C4-2B (cell line): ENCODE data around the gene SASH1.

ENCODE experiments used
- H3K27ac ChIP-seq: fragments of 450-650 bp; 2 replicates; pipeline ENCODE4 v1.5.1; 2017
- ZFX ChIP-seq: fragments of 450-650 bp; IDR thresholded peaks from 2 replicates; pipeline ENCODE4 v1.6.1; 2017
- TF ChIP-seq, protein P1 (sequence below): fragments of 450-650 bp; conservative IDR thresholded peaks from 2 replicates; pipeline ENCODE4 v1.5.1; 2017; ENCODE audit warnings: mild to moderate bottlenecking

Gene SASH1

GRCh38 chr6:148407372-148407771 lies 64.7 kb downstream of the SASH1 start:
- no peak for TF ChIP-seq ZFX
- TF ChIP-seq, protein P1, sequence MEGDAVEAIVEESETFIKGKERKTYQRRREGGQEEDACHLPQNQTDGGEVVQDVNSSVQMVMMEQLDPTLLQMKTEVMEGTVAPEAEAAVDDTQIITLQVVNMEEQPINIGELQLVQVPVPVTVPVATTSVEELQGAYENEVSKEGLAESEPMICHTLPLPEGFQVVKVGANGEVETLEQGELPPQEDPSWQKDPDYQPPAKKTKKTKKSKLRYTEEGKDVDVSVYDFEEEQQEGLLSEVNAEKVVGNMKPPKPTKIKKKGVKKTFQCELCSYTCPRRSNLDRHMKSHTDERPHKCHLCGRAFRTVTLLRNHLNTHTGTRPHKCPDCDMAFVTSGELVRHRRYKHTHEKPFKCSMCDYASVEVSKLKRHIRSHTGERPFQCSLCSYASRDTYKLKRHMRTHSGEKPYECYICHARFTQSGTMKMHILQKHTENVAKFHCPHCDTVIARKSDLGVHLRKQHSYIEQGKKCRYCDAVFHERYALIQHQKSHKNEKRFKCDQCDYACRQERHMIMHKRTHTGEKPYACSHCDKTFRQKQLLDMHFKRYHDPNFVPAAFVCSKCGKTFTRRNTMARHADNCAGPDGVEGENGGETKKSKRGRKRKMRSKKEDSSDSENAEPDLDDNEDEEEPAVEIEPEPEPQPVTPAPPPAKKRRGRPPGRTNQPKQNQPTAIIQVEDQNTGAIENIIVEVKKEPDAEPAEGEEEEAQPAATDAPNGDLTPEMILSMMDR: no peak
- no peak overlapping the region for H3K27ac ChIP-seq

DNA sequence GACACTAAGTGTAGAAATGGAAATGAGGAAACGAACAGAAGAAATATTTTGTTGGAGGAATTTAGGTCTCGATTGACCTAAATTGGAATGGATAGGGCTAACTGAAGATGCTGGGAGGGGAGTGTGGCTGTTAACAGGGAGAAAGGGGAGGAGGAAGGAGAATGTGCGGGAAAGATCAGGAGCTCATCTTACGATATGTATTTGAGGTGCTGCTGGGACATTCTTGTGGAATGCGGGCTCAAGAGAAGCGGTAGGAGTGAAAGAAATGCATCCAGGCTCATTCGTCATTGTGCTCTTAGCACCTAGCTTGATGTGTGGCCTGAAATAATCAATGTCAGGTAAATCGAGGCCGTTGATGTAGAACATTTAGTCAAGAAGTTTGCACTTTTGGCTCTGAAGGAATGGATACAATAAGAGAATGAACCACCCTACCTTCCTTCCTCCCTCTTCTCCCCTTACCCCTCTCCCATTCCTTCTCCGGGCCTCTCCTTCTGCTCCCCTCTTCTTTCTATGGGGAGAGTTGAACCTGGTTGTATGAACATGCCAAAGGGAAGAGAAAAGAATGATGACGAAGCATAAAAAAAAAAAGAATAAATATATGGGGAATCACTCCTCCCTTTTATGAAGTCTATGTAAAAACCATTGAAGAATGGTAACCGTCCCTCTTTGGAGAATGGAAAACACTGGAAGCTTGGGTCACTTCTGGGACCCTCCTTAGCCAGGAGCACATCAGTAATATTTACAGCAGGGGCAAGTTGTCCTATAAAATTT lies 70.9 kb downstream of the SASH1 start:
- no peak overlapping the region for H3K27ac ChIP-seq
- TF ChIP-seq ZFX: no peak
- TF ChIP-seq, protein P1: no peak

DNA sequence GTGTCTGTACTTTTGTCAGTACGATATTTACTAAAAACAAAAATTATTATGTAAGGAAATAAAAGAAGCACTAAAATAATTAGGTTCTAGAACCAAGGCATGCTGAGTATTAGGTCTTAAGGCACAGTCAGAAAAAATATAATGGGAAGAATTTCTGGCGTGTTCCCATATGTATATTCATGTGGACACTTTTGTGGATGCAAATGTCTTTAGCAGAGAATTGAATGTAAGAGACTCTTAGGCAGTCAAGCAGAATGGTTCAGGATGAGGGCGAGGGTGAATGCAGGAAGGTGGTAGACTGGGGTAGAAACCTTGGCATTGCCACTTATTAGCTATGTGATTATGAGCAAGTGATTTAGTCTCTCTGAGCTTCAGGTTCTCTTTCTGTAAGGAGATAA lies 71.5 kb downstream of the SASH1 start:
- no peak for TF ChIP-seq ZFX
- TF ChIP-seq, protein P1: no peak
- no peak overlapping the region for H3K27ac ChIP-seq

- no peak overlapping the region for H3K27ac ChIP-seq
Measured at GRCh38 chr6:148414836-148415235, 72.2 kb downstream of the SASH1 start.

DNA sequence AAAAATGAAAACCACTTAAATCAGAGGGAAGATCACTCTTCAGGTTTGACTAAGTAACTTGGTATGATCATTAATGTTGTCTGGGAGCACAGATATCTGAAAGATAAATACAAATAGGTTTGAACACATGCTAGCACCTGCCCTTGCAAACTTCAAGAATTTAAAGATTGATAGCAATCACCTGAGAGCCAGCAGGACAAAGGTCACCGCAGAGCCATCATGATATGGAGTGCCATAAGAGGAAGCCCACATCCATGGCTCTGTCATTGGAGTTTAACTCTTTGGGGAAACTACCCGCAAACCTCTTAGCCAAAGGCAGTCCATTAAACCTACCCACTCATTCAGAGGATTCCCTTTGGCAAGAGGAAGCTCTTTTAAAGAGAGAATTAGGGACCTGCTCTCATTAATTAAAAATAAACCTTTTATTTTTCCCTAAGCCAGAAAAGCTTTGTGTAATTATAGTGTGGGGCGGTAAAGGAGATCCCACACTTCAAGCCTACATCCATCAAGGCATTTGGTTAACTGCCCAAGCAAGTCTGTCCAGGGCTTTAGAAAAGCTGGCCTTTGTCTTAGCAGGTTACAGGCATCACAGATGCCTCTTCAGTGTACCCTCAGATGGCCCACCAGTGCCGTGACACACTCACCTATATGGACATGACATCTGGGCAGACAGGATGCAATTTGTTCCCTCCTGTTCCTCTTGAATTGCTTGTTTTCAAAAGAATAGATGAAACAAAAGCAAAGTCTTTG lies 73.0 kb downstream of the SASH1 start:
- H3K27ac ChIP-seq: no peak overlapping the region
- TF ChIP-seq ZFX: no peak
- TF ChIP-seq, protein P1: no peak

More at GRCh38 chr6:148414836-148415235, 72.2 kb downstream of the SASH1 start:
- TF ChIP-seq ZFX: no peak
- TF ChIP-seq, protein P1: no peak

GRCh38 chr6:148416330-148416965 lies 73.8 kb downstream of the SASH1 start:
- H3K27ac ChIP-seq: no peak overlapping the region
- no peak for TF ChIP-seq ZFX
- TF ChIP-seq, protein P1: no peak

GRCh38 chr6:148417045-148417444 lies 74.4 kb downstream of the SASH1 start:
- TF ChIP-seq, protein P1: no peak
- TF ChIP-seq ZFX: no peak
- no peak overlapping the region for H3K27ac ChIP-seq
